OCI-LY3 (cell line): ENCODE data around the gene LEO1.
A peak's percentile ranks its signal among the peaks of the same experiment; 100 is the strongest.
"Not testable (repeated sequence)": the region's sequence is repeated elsewhere in the genome, so short reads cannot be mapped to it uniquely, and the experiment has no call there.

ENCODE experiments used
- H2AFZ ChIP-seq: fragments of 200-600, 300-600 bp; shearing (Covaris generic); 2 replicates; pipeline ENCODE4 v1.6.0; 2014; ENCODE audit warnings: antibody characterized with exemption, low read depth, low read length
- H3K27ac ChIP-seq: fragments of 200-600, 300-600 bp; sonication (generic); 2 replicates; pipeline ENCODE4 v1.5.1; 2014; ENCODE audit warnings: mild to moderate bottlenecking, low read length, moderate library complexity, mixed read lengths
- H3K27me3 ChIP-seq: fragments of 200-600, 300-600 bp; sonication (generic); 2 replicates; pipeline ENCODE4 v1.6.1; 2014; ENCODE audit warnings: low read depth, low read length, mixed read lengths
- H3K36me3 ChIP-seq: fragments of 200-600, 300-600 bp; sonication (generic); replicated peaks from 2 replicates; pipeline ENCODE3; 2014; ENCODE audit warnings: low read depth, low read length, mixed read lengths
- H3K4me1 ChIP-seq: fragments of 300-600, 200-600 bp; sonication (generic); 2 replicates; pipeline ENCODE4 v1.6.1; 2014; ENCODE audit warnings: low read length, mixed read lengths
- H3K4me2 ChIP-seq: fragments of 200-600, 300-600 bp; sonication (generic); 2 replicates; pipeline ENCODE4 v1.6.1; 2014; ENCODE audit warnings: low read length, mixed read lengths
- H3K4me3 ChIP-seq: fragments of 300-600, 200-600 bp; sonication (generic); 2 replicates; pipeline ENCODE4 v1.5.1; 2014; ENCODE audit warnings: antibody characterized with exemption, mild to moderate bottlenecking, low read length, moderate library complexity
- H3K79me2 ChIP-seq: fragments of 300-600, 200-600 bp; shearing (Covaris generic); 2 replicates; pipeline ENCODE4 v1.6.1; 2014; ENCODE audit warnings: mild to moderate bottlenecking, low read length, mixed read lengths
- H3K9ac ChIP-seq: fragments of 300-600, 200-600 bp; shearing (Covaris generic); 2 replicates; pipeline ENCODE4 v1.6.0; 2014; ENCODE audit warnings: mild to moderate bottlenecking, low read length, moderate library complexity
- H3K9me3 ChIP-seq: fragments of 200-600, 300-600 bp; shearing (Covaris generic); 2 replicates; pipeline ENCODE4 v1.6.1; 2014; ENCODE audit warnings: low read length, mixed read lengths; ENCODE audit not compliant: insufficient read depth
- H4K20me1 ChIP-seq: fragments of 200-600, 300-600 bp; sonication (generic); 2 replicates; pipeline ENCODE4 v1.6.1; 2016; ENCODE audit warnings: low read length, mixed read lengths; ENCODE audit not compliant: insufficient read depth
- CTCF ChIP-seq: fragments of 200-600, 300-600 bp; sonication (generic); IDR thresholded peaks from 2 replicates; pipeline ENCODE4 v1.5.1; 2014; ENCODE audit warnings: antibody characterized with exemption, low read length, low read depth
- EZH2phosphoT487 ChIP-seq: fragments of 200-600 bp; shearing (Covaris generic); IDR thresholded peaks from 2 replicates; pipeline ENCODE4 v1.6.1; 2018; ENCODE audit warnings: antibody characterized with exemption, mixed run types, low read depth

LEO1 gene

GRCh38 chr15:52005748-52006701 lies 34.4 kb upstream of the LEO1 start:
- Histone ChIP-seq H3K9me3 (no peaks in the 10 kb centered on the region; the same call in 1 of the 2 replicates), H2AFZ (peak overlapping the region; percentile 58; the same call in 1 of the 2 replicates), H3K9ac (peak overlapping the region; percentile 75), H3K27me3 (no peaks in the 10 kb centered on the region), H3K4me2 (peak overlapping the region; percentile 74), H3K4me3 (peak overlapping the region; percentile 41), H4K20me1 (no peaks in the 10 kb centered on the region), H3K36me3 (peaks cover 4% of the 10 kb centered on the region), H3K27ac (peak overlapping the region; percentile 96), H3K4me1 (peaks cover 72% of the 10 kb centered on the region), H3K79me2 (0 out of 2 replicates have a peak, but pooled peaks cover 4% of the 10 kb centered on the region)
- no peak for TF ChIP-seq EZH2phosphoT487
- no peak for TF ChIP-seq CTCF

- Histone ChIP-seq H3K36me3 (peaks cover 4% of the 10 kb centered on the region), H3K27me3 (no peaks in the 10 kb centered on the region), H3K4me1 (peaks cover 65% of the 10 kb centered on the region), H3K9ac (no peak overlapping the region), H3K27ac (no peak overlapping the region), H3K4me3 (no peak overlapping the region), H4K20me1 (no peaks in the 10 kb centered on the region), H2AFZ (no peak overlapping the region), H3K9me3 (no peaks in the 10 kb centered on the region; the same call in 1 of the 2 replicates), H3K4me2 (no peak overlapping the region), H3K79me2 (0 out of 2 replicates have a peak, but pooled peaks cover 4% of the 10 kb centered on the region)
- TF ChIP-seq CTCF: no peak
Measured at GRCh38 chr15:52004806-52005205, 33.2 kb upstream of the LEO1 start.

DNA sequence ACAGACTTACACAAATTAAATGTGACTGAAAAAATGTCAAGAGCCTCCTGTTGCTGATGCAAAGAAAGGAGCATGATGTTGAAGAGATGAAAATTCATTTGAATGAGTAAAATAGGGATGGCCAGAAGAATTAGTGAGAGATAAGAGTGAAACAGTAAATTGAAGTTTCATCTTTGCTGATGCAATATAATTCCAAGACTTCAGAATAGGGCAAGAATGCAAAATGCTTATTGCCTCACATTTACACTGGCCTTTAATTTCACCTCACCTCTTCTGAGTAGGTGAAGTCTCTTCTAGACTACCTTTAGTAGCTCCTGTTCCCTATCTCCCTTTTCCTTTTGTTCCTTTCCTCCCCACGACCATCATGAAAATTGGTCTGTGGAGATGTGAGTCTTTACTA lies 32.1 kb upstream of the LEO1 start:
- no peak overlapping the region for H3K9ac ChIP-seq
- peaks cover 54% of the 10 kb centered on the region for H3K4me1 ChIP-seq
- H3K4me2 ChIP-seq: no peak overlapping the region
- no peak overlapping the region for H3K4me3 ChIP-seq
- H3K27me3 ChIP-seq: no peaks in the 10 kb centered on the region
- no peak overlapping the region for H3K27ac ChIP-seq
- H2AFZ ChIP-seq: no peak overlapping the region
- H3K36me3 ChIP-seq: peaks cover 4% of the 10 kb centered on the region
- no peaks in the 10 kb centered on the region for H4K20me1 ChIP-seq
- TF ChIP-seq EZH2phosphoT487 (no peak), CTCF (no peak)
- 0 out of 2 replicates have a peak, but pooled peaks cover 4% of the 10 kb centered on the region for H3K79me2 ChIP-seq
- H3K9me3 ChIP-seq: no peaks in the 10 kb centered on the region; the same call in 1 of the 2 replicates

DNA sequence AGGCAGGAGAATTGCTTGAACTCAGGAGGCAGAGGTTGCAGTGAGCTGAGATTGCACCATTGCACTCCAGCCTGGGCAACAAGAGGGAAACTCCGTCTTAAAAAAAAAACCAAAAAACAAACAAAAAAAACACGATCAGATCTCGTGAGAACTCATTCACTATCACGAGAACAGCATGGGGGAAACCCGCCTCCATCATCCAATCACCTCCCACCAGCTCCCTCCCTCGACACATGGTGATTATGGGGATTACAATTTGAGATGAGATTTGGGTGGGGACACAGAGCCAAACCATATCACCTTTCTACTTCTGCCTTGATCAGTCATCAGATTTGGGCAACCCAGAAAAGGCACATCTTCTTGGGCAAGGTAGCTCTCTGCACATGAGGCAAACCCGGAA lies 31.5 kb upstream of the LEO1 start:
- H3K9ac ChIP-seq, H3K79me2 ChIP-seq, H3K27ac ChIP-seq, H3K9me3 ChIP-seq, H4K20me1 ChIP-seq, H2AFZ ChIP-seq, H3K4me2 ChIP-seq, H3K27me3 ChIP-seq, H3K4me3 ChIP-seq, H3K36me3 ChIP-seq: not testable (repeated sequence)
- peaks cover 47% of the 10 kb centered on the region for H3K4me1 ChIP-seq
